Measurements from ENCODE around the gene CLIP1. TPM values are rescaled to one million over a fixed set of nuclear protein-coding genes. Genes with fewer than 3 reads are reported as not detected.
A peak's percentile ranks its signal among the peaks of the same experiment; 100 is the strongest.
"Not testable (repeated sequence)": the region's sequence is repeated elsewhere in the genome, so short reads cannot be mapped to it uniquely, and the experiment has no call there.

The CLIP1 gene
- total RNA-seq, 4 donors from 2014 or later, result 55.7 to 167 (median 86.0) TPM

DNA sequence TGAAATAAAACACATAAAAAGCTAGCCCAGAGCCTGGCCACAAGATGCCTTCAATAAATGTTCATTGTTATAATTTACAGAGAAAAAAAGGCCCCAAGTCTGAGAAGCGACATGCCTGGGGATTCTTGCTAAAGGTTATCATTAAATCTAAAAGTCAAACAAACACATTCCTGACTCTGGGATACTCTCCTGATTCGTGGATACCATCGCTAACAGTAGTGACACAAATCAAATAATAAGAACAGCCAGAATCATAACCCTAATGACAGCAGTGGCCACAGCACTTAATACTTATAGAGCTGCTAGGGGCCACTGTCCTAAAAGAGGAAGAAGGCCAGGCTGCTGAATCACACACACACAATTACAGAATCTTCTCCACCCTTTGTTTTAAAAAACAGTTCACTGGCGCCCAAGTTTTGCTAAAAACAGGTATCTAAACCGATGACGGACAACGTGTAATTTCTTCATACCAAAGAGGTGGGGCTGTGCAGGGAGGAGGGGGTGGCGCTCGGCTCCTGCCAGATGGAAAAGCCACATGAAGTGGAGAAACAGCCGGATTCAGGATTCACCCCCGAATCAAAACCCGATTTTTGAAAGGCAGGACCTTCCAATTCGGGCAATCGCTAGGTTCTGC is 1.2 kb downstream of the CLIP1 start:
- no peaks in the 10 kb centered on the region for H3K9me3 ChIP-seq
- peak overlapping the region; percentile 94 to 99 (median 98) for H3K4me3 ChIP-seq
- peaks cover 0 to 29% (median 15%) of the 10 kb centered on the region in 4 donors for H3K4me1 ChIP-seq

DNA sequence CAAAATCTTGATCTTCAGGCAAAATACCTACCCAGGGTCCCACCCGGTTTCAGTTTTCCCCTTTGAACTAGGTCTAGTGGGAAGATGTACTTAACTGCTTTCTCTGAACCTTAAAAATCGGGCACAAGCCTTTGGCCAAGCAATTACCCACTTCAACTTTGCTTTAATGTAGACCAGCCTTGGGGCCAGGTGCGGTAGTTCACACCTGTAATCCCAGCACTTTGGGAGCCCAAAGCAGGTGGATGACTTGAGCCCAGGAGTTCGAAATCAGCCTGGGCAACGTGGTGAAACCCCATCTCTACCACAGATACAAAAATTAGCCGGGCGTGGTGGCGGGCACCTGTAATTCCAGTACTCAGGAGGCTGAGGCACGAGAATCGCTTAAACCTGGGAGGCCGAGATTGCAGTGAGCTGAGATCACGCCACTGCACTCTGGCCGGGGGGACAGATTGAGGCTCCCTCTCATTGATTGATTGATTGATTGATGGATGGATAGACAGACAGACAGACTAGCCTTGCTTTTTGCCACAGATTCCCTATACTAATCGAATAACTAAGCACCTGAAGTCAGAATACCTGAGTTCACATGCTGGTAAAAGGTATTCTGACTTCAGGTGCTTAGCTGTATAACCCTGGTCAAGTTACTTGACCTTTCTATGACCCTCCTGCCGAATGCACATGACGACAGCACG is 1.9 kb downstream of the CLIP1 start:
- no peak for DNase-seq
- no peaks in the 10 kb centered on the region for H3K9me3 ChIP-seq
- H3K36me3 ChIP-seq, result no peaks in the 10 kb centered on the region
- TF ChIP-seq POLR2A (IDR thresholded peaks at IDR 0.05) (no peak), CTCF (IDR thresholded peaks at IDR 0.05) (no peak)
- no peaks in the 10 kb centered on the region for H3K27me3 ChIP-seq
- H3K4me3 ChIP-seq, result peak overlapping the region in 2 of 4 donors; percentile 98 to 99
- H3K4me1 ChIP-seq, result peaks cover 0 to 29% (median 15%) of the 10 kb centered on the region in 4 donors
- peak overlapping the region; percentile 93 to 100 (median 99) for H3K27ac ChIP-seq

More for the DNA sequence above, 1.2 kb downstream of the CLIP1 start:
- Histone ChIP-seq H3K27ac (peak overlapping the region; percentile 93 to 100 (median 99)), H3K36me3 (no peaks in the 10 kb centered on the region), H3K27me3 (no peaks in the 10 kb centered on the region)
- TF ChIP-seq CTCF (IDR thresholded peaks at IDR 0.05) (no peak), POLR2A (IDR thresholded peaks at IDR 0.05) (no peak)
- peak in 2 of 3 donors; percentile 36 to 66 for DNase-seq

GRCh38 chr12:122419094-122419493 is 3.4 kb downstream of the CLIP1 start:
- peaks cover 0 to 30% (median 15%) of the 10 kb centered on the region in 4 donors for H3K4me1 ChIP-seq
- not testable (repeated sequence) for H3K4me3 ChIP-seq, H3K36me3 ChIP-seq, H3K27me3 ChIP-seq, H3K27ac ChIP-seq, H3K9me3 ChIP-seq, DNase-seq

- H3K36me3 ChIP-seq, H3K27me3 ChIP-seq, H3K4me3 ChIP-seq, DNase-seq, H3K27ac ChIP-seq, H3K9me3 ChIP-seq: not testable (repeated sequence)
- peaks cover 3 to 25% (median 6%) of the 10 kb centered on the region in 4 donors for H3K4me1 ChIP-seq
These were observed 6.8 kb downstream of the CLIP1 start for GRCh38 chr12:122415665-122416064.

- Histone ChIP-seq H3K27me3 (no peaks in the 10 kb centered on the region), H3K4me3 (no peak overlapping the region), H3K9me3 (no peaks in the 10 kb centered on the region), H3K36me3 (no peaks in the 10 kb centered on the region), H3K27ac (peak overlapping the region in 2 of 4 donors; percentile 36 to 51), H3K4me1 (peaks cover 0 to 21% (median 2%) of the 10 kb centered on the region in 4 donors)
- TF ChIP-seq POLR2A (IDR thresholded peaks at IDR 0.05) (no peak), CTCF (IDR thresholded peaks at IDR 0.05) (no peak)
- DNase-seq, result no peak
These were observed 8.7 kb downstream of the CLIP1 start for GRCh38 chr12:122413516-122414404.

- no peak for DNase-seq
- TF ChIP-seq POLR2A (IDR thresholded peaks at IDR 0.05) (no peak), CTCF (IDR thresholded peaks at IDR 0.05) (no peak)
- H3K9me3 ChIP-seq, result no peaks in the 10 kb centered on the region
- no peaks in the 10 kb centered on the region for H3K36me3 ChIP-seq
- peaks cover 0 to 16% (median 2%) of the 10 kb centered on the region in 4 donors for H3K4me1 ChIP-seq
- H3K27me3 ChIP-seq, result no peaks in the 10 kb centered on the region
- H3K27ac ChIP-seq, result peak overlapping the region in 2 of 4 donors; percentile 36 to 51
- no peak overlapping the region for H3K4me3 ChIP-seq
These were observed 9.5 kb downstream of the CLIP1 start for GRCh38 chr12:122412851-122413433.

Measured in Peyer's patch (tissue), 4 donors.